Activated naive CD4-positive, alpha-beta T cell treated with anti-CD3 and anti-CD28 coated beads, Interleukin-2, amount 50 U/mL, for 72 hours (primary cell): ENCODE results near the gene FLT4. TPM values are rescaled to one million over a fixed set of nuclear protein-coding genes. Genes with fewer than 3 reads are reported as not detected.
A peak's percentile ranks its signal among the peaks of the same experiment; 100 is the strongest.

Experiments
- ATAC-seq, 2 donors: fragments of 150-1000 bp; cut with Tn5 transposase; 2 replicates each; pipeline ENCODE4 v1.10.0; 2021; ENCODE audit warnings: mild to moderate bottlenecking in 2 of 2, moderate library complexity in 2 of 2
- DNase-seq, 2 donors: peaks; one replicate each; pipeline ENCODE4 v3.0.0; 2021 to 2022; ENCODE audit warnings: low spot score in 2 of 2
- H3K27ac Mint-ChIP-seq, 2 donors: one replicate each; pipeline ENCODE4 v1.8.0; 2022; ENCODE audit warnings: mild to moderate bottlenecking in 2 of 2, mixed read lengths in 2 of 2
- H3K36me3 Mint-ChIP-seq, 2 donors: one replicate each; pipeline ENCODE4 v1.8.0; 2022; ENCODE audit warnings: mixed read lengths in 2 of 2
- H3K9me3 Mint-ChIP-seq, 2 donors: one replicate each; pipeline ENCODE4 v1.8.0; 2022; ENCODE audit warnings: mixed read lengths in 2 of 2
- total RNA-seq, 2 donors: library from RNA; stranded (reverse); gene quantifications; one replicate each; pipeline ENCODE4 v1.2.3, GENCODE V29; 2022

FLT4 gene
- total RNA-seq, 2 donors from 2014 or later, result 0.98 to 2.6 TPM

GRCh38 chr5:180595381-180596114 is 53.9 kb downstream of the FLT4 start:
- Mint-ChIP-seq H3K27ac (no peak overlapping the region), H3K9me3 (no peaks in the 10 kb centered on the region)
- ATAC-seq, result no peak

DNA sequence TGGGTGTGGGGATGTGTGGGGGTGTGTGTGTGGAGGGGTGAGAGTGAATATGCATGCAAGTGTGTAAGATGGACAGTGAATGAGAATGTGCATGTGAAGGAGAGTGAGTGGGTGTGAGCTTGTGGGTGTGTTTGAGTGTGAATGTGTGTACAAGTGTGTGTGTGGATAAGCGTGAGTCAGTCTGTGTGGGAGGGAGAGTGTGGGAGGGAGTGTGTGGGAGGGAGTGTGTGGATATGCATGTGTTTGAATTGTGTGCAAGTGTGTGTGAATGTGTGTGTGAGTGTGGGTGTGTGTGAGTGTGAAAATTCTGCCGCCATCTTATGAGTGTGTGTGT is 54.4 kb downstream of the FLT4 start:
- no peak for ATAC-seq
- Mint-ChIP-seq H3K27ac (no peak overlapping the region), H3K36me3 (peaks cover 0 to 5% of the 10 kb centered on the region in 2 donors), H3K9me3 (no peaks in the 10 kb centered on the region)
- DNase-seq, result no peak

More at GRCh38 chr5:180595381-180596114, 53.9 kb downstream of the FLT4 start:
- DNase-seq, result no peak
- H3K36me3 Mint-ChIP-seq, result peaks cover 0 to 5% of the 10 kb centered on the region in 2 donors

- peaks cover 0 to 5% of the 10 kb centered on the region in 2 donors for H3K36me3 Mint-ChIP-seq
- no peak overlapping the region for H3K27ac Mint-ChIP-seq
- no peak for DNase-seq
- ATAC-seq, result peak in 1 of 2 donors; percentile 28
- no peaks in the 10 kb centered on the region for H3K9me3 Mint-ChIP-seq
These were observed 54.9 kb downstream of the FLT4 start for GRCh38 chr5:180594311-180595045.

DNA sequence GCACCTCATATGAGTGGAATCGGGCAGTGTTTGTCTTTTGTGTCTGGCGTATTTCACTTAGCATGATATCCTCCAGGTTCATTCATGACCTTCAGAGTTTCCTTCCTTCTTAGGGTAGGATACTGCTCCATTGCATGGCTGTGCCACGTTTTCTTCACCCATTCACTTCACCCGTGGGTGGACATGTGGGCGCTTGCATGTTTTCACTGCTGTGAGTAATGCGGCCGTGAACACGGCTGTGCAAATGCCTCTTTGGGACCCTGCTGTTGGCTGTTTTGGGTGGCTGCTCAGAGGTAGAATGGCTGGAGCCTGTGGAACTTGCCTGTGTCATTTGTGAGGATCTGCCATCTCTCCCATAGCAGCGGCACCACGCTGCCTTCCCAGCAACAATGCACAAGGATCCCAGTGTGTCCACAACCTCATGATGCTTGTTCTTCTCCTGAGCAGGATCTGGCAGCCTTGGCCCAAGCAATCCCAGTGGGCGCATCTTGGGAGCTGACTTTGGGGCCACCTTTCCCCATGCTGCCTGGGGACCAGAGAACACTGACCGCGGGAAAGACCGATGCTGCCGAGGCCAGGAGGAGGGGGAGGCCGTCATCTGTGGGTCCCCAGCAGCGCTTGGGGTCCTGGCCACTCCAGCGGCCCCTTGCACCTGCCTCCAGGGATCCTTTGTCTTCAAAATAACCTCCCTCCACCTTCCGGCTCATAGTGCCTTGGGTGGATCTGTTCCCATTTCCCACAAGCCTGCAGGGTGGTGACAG is 55.8 kb downstream of the FLT4 start:
- ATAC-seq, result no peak
- H3K27ac Mint-ChIP-seq, result no peak overlapping the region
- no peaks in the 10 kb centered on the region for H3K9me3 Mint-ChIP-seq
- H3K36me3 Mint-ChIP-seq, result peaks cover 0 to 5% of the 10 kb centered on the region in 2 donors
- DNase-seq, result no peak

GRCh38 chr5:180592176-180592575 is 57.2 kb downstream of the FLT4 start:
- no peaks in the 10 kb centered on the region for H3K9me3 Mint-ChIP-seq
- no peak overlapping the region for H3K27ac Mint-ChIP-seq
- H3K36me3 Mint-ChIP-seq, result peaks cover 0 to 5% of the 10 kb centered on the region in 2 donors
- ATAC-seq (no peak), DNase-seq (no peak)

- no peaks in the 10 kb centered on the region for H3K9me3 Mint-ChIP-seq
These were observed 58.0 kb downstream of the FLT4 start, which contains the start of gene SCGB3A1 for GRCh38 chr5:180591311-180591887. TSS of gene SCGB3A1 (minus strand) at chr5:180591499. CDS start at chr5:180591462, 37 bp downstream.

GRCh38 chr5:180590543-180591310 is 58.7 kb downstream of the FLT4 start:
- peak in 1 of 2 donors; percentile 22 for ATAC-seq

More at GRCh38 chr5:180591311-180591887, 58.0 kb downstream of the FLT4 start, which contains the start of gene SCGB3A1:
- ATAC-seq (peak in 1 of 2 donors; percentile 25), DNase-seq (no peak)
- peaks cover 0 to 5% of the 10 kb centered on the region in 2 donors for H3K36me3 Mint-ChIP-seq
- no peak within 1 kb of the TSS for H3K27ac Mint-ChIP-seq

DNA sequence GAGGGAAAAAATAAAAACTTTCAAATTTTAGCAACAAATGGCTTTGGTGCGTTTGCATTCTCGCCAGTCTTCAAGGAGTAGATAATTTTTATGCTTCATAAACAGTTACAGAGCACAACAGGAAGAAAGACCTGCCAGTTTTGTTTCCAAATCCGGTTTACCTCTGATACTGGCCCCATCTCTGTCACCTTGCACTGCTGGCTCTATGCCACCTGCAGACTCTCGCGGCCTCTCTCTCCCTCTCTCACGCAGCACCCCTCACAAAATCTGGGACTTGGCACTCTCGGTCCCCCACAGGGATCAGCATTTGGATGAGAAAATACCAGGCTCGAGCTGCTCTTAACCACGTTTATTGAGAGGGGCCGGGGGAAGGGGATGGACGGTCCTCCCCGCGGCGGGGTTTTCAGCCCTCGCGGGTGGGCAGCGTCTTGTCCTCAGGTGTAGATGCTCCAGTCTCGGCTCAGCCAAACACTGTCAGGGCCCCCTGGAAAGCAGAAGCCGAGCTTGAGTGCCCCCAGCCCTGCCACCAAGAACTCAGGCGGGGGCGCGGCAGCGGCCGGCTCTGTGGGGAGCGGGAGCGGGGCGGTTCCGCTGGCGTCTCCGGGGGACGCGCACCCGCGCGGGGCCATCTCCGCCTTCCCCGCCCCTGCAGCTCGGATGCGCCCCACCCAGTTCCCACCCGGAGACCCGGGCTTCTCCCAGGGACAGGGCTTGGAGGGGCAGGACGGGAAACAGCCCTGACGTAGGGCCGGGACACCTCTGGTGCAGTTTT is 59.4 kb downstream of the FLT4 start:
- peak in 1 of 2 donors; percentile 30 for ATAC-seq

More at GRCh38 chr5:180590543-180591310, 58.7 kb downstream of the FLT4 start:
- no peak for DNase-seq
- Mint-ChIP-seq H3K9me3 (no peaks in the 10 kb centered on the region), H3K36me3 (peaks cover 0 to 5% of the 10 kb centered on the region in 2 donors), H3K27ac (no peak overlapping the region)

GRCh38 chr5:180586870-180587269 is 62.5 kb downstream of the FLT4 start:
- no peak overlapping the region for H3K27ac Mint-ChIP-seq
- ATAC-seq (no peak), DNase-seq (no peak)
- H3K36me3 Mint-ChIP-seq, result no peaks in the 10 kb centered on the region
- H3K9me3 Mint-ChIP-seq, result peaks cover 0 to 7% of the 10 kb centered on the region in 2 donors

More for the DNA sequence above, 59.4 kb downstream of the FLT4 start:
- no peak for DNase-seq
- Mint-ChIP-seq H3K36me3 (peaks cover 0 to 5% of the 10 kb centered on the region in 2 donors), H3K27ac (no peak overlapping the region), H3K9me3 (no peaks in the 10 kb centered on the region)

- DNase-seq, result no peak
- no peak for ATAC-seq
- Mint-ChIP-seq H3K27ac (no peak overlapping the region), H3K9me3 (peaks cover 0 to 7% of the 10 kb centered on the region in 2 donors), H3K36me3 (no peaks in the 10 kb centered on the region)
These were observed 63.2 kb downstream of the FLT4 start for GRCh38 chr5:180586204-180586603.

GRCh38 chr5:180583738-180584137 is 65.7 kb downstream of the FLT4 start:
- no peaks in the 10 kb centered on the region for H3K36me3 Mint-ChIP-seq
- DNase-seq (no peak), ATAC-seq (no peak)
- no peak overlapping the region for H3K27ac Mint-ChIP-seq
- peaks cover 0 to 7% of the 10 kb centered on the region in 2 donors for H3K9me3 Mint-ChIP-seq

GRCh38 chr5:180580681-180581080 is 68.7 kb downstream of the FLT4 start:
- H3K36me3 Mint-ChIP-seq, result peaks cover 4 to 19% of the 10 kb centered on the region in 2 donors
- H3K27ac Mint-ChIP-seq, result no peak overlapping the region
- no peak for DNase-seq
- H3K9me3 Mint-ChIP-seq, result peaks cover 0 to 7% of the 10 kb centered on the region in 2 donors
- ATAC-seq, result no peak

DNA sequence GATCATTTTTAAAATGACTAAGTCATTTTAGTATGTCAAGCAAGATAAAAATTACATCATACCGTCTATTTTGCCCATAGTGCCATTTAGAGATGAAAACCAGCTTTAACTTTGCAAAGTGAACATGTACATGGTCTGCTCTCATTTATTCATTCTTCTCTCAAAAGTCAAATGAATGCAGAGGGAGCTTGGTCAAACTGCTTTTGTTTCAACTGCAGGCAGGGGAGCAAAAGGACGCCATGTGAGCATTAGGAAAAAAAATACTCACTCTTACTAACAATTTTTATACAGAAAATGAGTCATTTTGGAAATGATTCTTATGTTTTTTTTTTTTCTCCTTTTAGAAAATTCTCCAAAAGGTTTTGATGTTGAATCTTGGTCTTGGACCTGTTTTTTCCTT is 73.8 kb downstream of the FLT4 start:
- H3K36me3 Mint-ChIP-seq, result peaks cover 4 to 24% of the 10 kb centered on the region in 2 donors
- DNase-seq (no peak), ATAC-seq (peak in 1 of 2 donors; percentile 74)
- H3K27ac Mint-ChIP-seq, result peak overlapping the region in 1 of 2 donors; percentile 72
- no peaks in the 10 kb centered on the region for H3K9me3 Mint-ChIP-seq

GRCh38 chr5:180568914-180569313 is 80.5 kb downstream of the FLT4 start:
- peaks cover 0 to 50% of the 10 kb centered on the region in 2 donors for H3K36me3 Mint-ChIP-seq
- H3K27ac Mint-ChIP-seq, result peak overlapping the region in 1 of 2 donors; percentile 75
- DNase-seq (no peak), ATAC-seq (peak in 1 of 2 donors; percentile 56)
- no peaks in the 10 kb centered on the region for H3K9me3 Mint-ChIP-seq

DNA sequence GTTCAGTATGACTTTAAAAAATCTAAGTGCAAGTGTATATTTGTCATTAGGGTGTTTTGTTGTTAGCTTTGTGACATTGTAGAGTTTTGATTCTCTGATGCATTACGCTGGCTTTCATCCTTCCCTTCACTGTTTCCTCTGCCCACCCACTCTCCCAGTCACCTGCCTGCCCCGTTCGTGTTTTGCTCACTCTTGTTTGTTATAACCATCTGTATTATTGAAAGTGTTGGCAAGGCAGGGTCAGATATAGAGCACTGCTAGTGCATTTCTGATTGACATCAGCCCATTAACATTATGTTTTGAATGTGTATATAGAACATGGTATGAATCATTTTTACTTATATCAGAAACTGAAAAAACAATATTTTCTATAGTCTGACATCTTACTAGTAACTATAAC is 85.4 kb downstream of the FLT4 start:
- Mint-ChIP-seq H3K27ac (peak overlapping the region in 1 of 2 donors; percentile 93), H3K9me3 (peaks cover 0 to 4% of the 10 kb centered on the region in 2 donors), H3K36me3 (peaks cover 16 to 69% of the 10 kb centered on the region in 2 donors)
- peak; percentile 31 to 75 for ATAC-seq
- peak in 1 of 2 donors; percentile 32 for DNase-seq
